Esophagus squamous epithelium (tissue), 4 donors: ENCODE data around the gene ETNK1.

Experiments used
- POLR2A ChIP-seq, 4 donors: fragments of 450-650 bp; IDR thresholded peaks; one replicate each; pipeline ENCODE4 v1.6.1; 2017; ENCODE audit warnings: antibody characterized with exemption in 4 of 4, mild to moderate bottlenecking in 4 of 4, moderate library complexity in 3 of 4
- TF ChIP-seq, protein P1 (sequence below), 6 experiments: fragments of 450-650 bp in 4 of 6; fragments of 200-600 bp in 2 of 6; sonication (generic) in 2 of 6; IDR thresholded peaks; one replicate each; pipeline ENCODE4 v1.5.1; 2016 to 2019; ENCODE audit warnings: antibody characterized with exemption in 6 of 6, mild to moderate bottlenecking in 4 of 6, moderate library complexity in 4 of 6

- no peak for TF ChIP-seq POLR2A (IDR thresholded peaks at IDR 0.05)
- TF ChIP-seq, protein P1, sequence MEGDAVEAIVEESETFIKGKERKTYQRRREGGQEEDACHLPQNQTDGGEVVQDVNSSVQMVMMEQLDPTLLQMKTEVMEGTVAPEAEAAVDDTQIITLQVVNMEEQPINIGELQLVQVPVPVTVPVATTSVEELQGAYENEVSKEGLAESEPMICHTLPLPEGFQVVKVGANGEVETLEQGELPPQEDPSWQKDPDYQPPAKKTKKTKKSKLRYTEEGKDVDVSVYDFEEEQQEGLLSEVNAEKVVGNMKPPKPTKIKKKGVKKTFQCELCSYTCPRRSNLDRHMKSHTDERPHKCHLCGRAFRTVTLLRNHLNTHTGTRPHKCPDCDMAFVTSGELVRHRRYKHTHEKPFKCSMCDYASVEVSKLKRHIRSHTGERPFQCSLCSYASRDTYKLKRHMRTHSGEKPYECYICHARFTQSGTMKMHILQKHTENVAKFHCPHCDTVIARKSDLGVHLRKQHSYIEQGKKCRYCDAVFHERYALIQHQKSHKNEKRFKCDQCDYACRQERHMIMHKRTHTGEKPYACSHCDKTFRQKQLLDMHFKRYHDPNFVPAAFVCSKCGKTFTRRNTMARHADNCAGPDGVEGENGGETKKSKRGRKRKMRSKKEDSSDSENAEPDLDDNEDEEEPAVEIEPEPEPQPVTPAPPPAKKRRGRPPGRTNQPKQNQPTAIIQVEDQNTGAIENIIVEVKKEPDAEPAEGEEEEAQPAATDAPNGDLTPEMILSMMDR (IDR thresholded peaks at IDR 0.05) = no peak
These were observed 31.4 kb downstream of the ETNK1 start for GRCh38 chr12:22656376-22656775.
